WTC11 (cell line): ENCODE measurements around the gene DDAH2. TPM values are rescaled to one million over a fixed set of nuclear protein-coding genes. Genes with fewer than 3 reads are reported as not detected.

Source experiments
- ATAC-seq: fragments of 200-7000 bp; cut with Tn5 transposase; 2 replicates; pipeline ENCODE4 v1.10.0; 2021; ENCODE audit warnings: mild to moderate bottlenecking, moderate library complexity
- CTCF ChIA-PET: fragments of 300-600 bp; sonication (Branson Sonifier 250); formaldehyde crosslinking; loops from one replicate; lab custom pipeline; 2021; ENCODE audit warnings: antibody characterized with exemption; lab: Charles Lee
- POLR2A ChIA-PET: fragments of 350-600 bp; sonication (Branson Sonifier 250); formaldehyde crosslinking; loops from one replicate; lab custom pipeline; 2021; ENCODE audit warnings: antibody characterized with exemption; lab: Charles Lee
- DNase-seq: peaks from one replicate; pipeline ENCODE4 v3.0.0; 2021; ENCODE audit warnings: low spot score
- H3K27ac Mint-ChIP-seq: 2 replicates; pipeline ENCODE4 v1.8.0; 2021; ENCODE audit warnings: mixed read lengths
- H3K27me3 Mint-ChIP-seq: 2 replicates; pipeline ENCODE4 v1.8.0; 2021; ENCODE audit warnings: low read depth, mild to moderate bottlenecking, moderate library complexity, mixed read lengths
- H3K36me3 Mint-ChIP-seq: 2 replicates; pipeline ENCODE4 v1.8.0; 2021; ENCODE audit warnings: mixed read lengths
- H3K4me1 Mint-ChIP-seq: 2 replicates; pipeline ENCODE4 v1.8.0; 2022; ENCODE audit warnings: mixed read lengths
- H3K4me3 Mint-ChIP-seq: 2 replicates; pipeline ENCODE4 v1.8.0; 2021; ENCODE audit warnings: mild to moderate bottlenecking, moderate library complexity, mixed read lengths
- H3K9me3 Mint-ChIP-seq: 2 replicates; pipeline ENCODE4 v1.8.0; 2021; ENCODE audit warnings: mixed read lengths
- EMX1 ChIP-seq: fragments of 250-450 bp; sonication (Bioruptor Pico); IDR thresholded peaks from 2 replicates; pipeline ENCODE4 v1.8.0; 2021; ENCODE audit warnings: mild to moderate bottlenecking
- FOXP1 ChIP-seq: sonication (generic); formaldehyde crosslinking; IDR thresholded peaks from 2 replicates; pipeline ENCODE4 v1.8.0; 2022; ENCODE audit warnings: missing genetic modification reagents, mild to moderate bottlenecking, moderate library complexity, borderline replicate concordance
- FOXP4 ChIP-seq: sonication (generic); formaldehyde crosslinking; IDR thresholded peaks from 2 replicates; pipeline ENCODE4 v1.8.0; 2022; ENCODE audit warnings: mild to moderate bottlenecking, missing genetic modification reagents
- GTF2I ChIP-seq: fragments of 250-450 bp; sonication (Bioruptor Pico); conservative IDR thresholded peaks from 2 replicates; pipeline ENCODE4 v1.4.0; 2021; ENCODE audit warnings: mild to moderate bottlenecking
- IRF1 ChIP-seq: sonication (generic); formaldehyde crosslinking; IDR thresholded peaks from 2 replicates; pipeline ENCODE4 v1.8.0; 2023; ENCODE audit warnings: missing genetic modification reagents
- KAT7 ChIP-seq: sonication (generic); formaldehyde crosslinking; IDR thresholded peaks from 2 replicates; pipeline ENCODE4 v1.8.1; 2023; ENCODE audit warnings: missing genetic modification reagents, mild to moderate bottlenecking, borderline replicate concordance
- NR1H2 ChIP-seq: sonication (generic); formaldehyde crosslinking; IDR thresholded peaks from 2 replicates; pipeline ENCODE4 v1.9.0; 2021; ENCODE audit warnings: mild to moderate bottlenecking, moderate library complexity, missing genetic modification reagents
- RORB ChIP-seq: fragments of 250-450 bp; sonication (Bioruptor Pico); IDR thresholded peaks from 2 replicates; pipeline ENCODE4 v1.9.0; 2021; ENCODE audit warnings: mild to moderate bottlenecking
- TP53 ChIP-seq: sonication (generic); formaldehyde crosslinking; IDR thresholded peaks from 2 replicates; pipeline ENCODE4 v1.8.1; 2023; ENCODE audit warnings: mild to moderate bottlenecking, missing genetic modification reagents
- ZBTB43 ChIP-seq: sonication (generic); formaldehyde crosslinking; IDR thresholded peaks from 2 replicates; pipeline ENCODE4 v1.8.1; 2023; ENCODE audit warnings: mild to moderate bottlenecking, missing genetic modification reagents
- ZMAT4 ChIP-seq: fragments of 250-450 bp; sonication (Bioruptor Pico); IDR thresholded peaks from 2 replicates; pipeline ENCODE4 v1.9.0; 2021; ENCODE audit warnings: mild to moderate bottlenecking
- ZNF425 ChIP-seq: fragments of 250-450 bp; sonication (Bioruptor Pico); conservative IDR thresholded peaks from 2 replicates; pipeline ENCODE4 v1.9.0; 2021; ENCODE audit warnings: mild to moderate bottlenecking
- ZNF671 ChIP-seq: fragments of 250-450 bp; sonication (Bioruptor Pico); IDR thresholded peaks from 2 replicates; pipeline ENCODE4 v1.8.0; 2021; ENCODE audit warnings: mild to moderate bottlenecking
- total RNA-seq: library from RNA; stranded (reverse); gene quantifications from 3 replicates; pipeline ENCODE4 v1.2.3, GENCODE V29; 2021
- TF ChIP-seq, protein P1 (sequence below): sonication (generic); formaldehyde crosslinking; IDR thresholded peaks from 2 replicates; pipeline ENCODE4 v1.8.0; 2023; ENCODE audit warnings: mild to moderate bottlenecking, missing genetic modification reagents
- TF ChIP-seq, protein P2 (sequence below): sonication (generic); formaldehyde crosslinking; IDR thresholded peaks from 2 replicates; pipeline ENCODE4 v1.8.1; 2023; ENCODE audit warnings: mild to moderate bottlenecking, missing genetic modification reagents, moderate library complexity
- TF ChIP-seq, protein P3 (sequence below): sonication (generic); formaldehyde crosslinking; conservative IDR thresholded peaks from 2 replicates; pipeline ENCODE4 v1.8.1; 2022; ENCODE audit warnings: mild to moderate bottlenecking, missing genetic modification reagents

The DDAH2 gene
- total RNA-seq, 1 experiment from 2014 or later: 67.3 TPM

DNA sequence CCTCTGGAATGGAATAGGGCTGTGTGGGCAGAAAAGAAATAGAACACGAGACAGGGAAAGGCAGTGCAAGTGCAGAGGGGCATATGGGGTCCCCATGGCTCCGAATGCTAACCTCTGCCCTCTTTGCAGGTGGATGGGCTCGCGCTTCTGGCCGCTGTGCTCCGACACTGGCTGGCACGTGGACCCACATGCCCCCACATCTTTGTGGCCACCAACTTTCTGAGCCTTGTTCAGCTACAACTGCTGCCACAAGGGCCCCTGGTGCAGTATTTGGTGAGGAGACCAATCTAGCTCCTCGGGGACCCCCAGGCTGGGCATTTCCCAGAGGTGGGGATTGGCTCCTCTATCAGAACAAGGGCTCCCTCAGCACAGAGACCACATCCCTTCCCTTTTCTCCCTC, 32.2 kb upstream of the DDAH2 start:
- Mint-ChIP-seq H3K9me3 (no peaks in the 10 kb centered on the region), H3K36me3 (peaks cover 25% of the 10 kb centered on the region), H3K4me3 (no peak overlapping the region), H3K4me1 (peaks cover 19% of the 10 kb centered on the region), H3K27ac (no peak overlapping the region), H3K27me3 (no peaks in the 10 kb centered on the region)
- ChIA-PET CTCF (interaction anchor here (1.8 kb wide), 1 partner anchor 9 kb away, joined by 8 read pairs; no protein-coding TSS in a partner anchor), POLR2A (no interaction called here)
- DNase-seq: no peak
- ATAC-seq: no peak
- no peak for TF ChIP-seq ZNF671 (CRISPR knock-in tag)
- no peak for TF ChIP-seq ZNF425 (CRISPR knock-in tag)
- TF ChIP-seq, protein P1, sequence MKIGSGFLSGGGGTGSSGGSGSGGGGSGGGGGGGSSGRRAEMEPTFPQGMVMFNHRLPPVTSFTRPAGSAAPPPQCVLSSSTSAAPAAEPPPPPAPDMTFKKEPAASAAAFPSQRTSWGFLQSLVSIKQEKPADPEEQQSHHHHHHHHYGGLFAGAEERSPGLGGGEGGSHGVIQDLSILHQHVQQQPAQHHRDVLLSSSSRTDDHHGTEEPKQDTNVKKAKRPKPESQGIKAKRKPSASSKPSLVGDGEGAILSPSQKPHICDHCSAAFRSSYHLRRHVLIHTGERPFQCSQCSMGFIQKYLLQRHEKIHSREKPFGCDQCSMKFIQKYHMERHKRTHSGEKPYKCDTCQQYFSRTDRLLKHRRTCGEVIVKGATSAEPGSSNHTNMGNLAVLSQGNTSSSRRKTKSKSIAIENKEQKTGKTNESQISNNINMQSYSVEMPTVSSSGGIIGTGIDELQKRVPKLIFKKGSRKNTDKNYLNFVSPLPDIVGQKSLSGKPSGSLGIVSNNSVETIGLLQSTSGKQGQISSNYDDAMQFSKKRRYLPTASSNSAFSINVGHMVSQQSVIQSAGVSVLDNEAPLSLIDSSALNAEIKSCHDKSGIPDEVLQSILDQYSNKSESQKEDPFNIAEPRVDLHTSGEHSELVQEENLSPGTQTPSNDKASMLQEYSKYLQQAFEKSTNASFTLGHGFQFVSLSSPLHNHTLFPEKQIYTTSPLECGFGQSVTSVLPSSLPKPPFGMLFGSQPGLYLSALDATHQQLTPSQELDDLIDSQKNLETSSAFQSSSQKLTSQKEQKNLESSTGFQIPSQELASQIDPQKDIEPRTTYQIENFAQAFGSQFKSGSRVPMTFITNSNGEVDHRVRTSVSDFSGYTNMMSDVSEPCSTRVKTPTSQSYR (CRISPR knock-in tag): no peak
- TF ChIP-seq EMX1 (CRISPR knock-in tag): no peak
- TF ChIP-seq IRF1 (CRISPR knock-in tag): no peak
- TF ChIP-seq, protein P2, sequence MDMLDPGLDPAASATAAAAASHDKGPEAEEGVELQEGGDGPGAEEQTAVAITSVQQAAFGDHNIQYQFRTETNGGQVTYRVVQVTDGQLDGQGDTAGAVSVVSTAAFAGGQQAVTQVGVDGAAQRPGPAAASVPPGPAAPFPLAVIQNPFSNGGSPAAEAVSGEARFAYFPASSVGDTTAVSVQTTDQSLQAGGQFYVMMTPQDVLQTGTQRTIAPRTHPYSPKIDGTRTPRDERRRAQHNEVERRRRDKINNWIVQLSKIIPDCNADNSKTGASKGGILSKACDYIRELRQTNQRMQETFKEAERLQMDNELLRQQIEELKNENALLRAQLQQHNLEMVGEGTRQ (CRISPR knock-in tag): no peak
- TF ChIP-seq ZMAT4: no peak
- no peak for TF ChIP-seq KAT7
- no peak for TF ChIP-seq FOXP4 (CRISPR knock-in tag)
- no peak for TF ChIP-seq ZBTB43
- no peak for TF ChIP-seq NR1H2 (CRISPR knock-in tag)
- no peak for TF ChIP-seq FOXP1 (CRISPR knock-in tag)
- TF ChIP-seq GTF2I: no peak
- no peak for TF ChIP-seq RORB
- TF ChIP-seq, protein P3, sequence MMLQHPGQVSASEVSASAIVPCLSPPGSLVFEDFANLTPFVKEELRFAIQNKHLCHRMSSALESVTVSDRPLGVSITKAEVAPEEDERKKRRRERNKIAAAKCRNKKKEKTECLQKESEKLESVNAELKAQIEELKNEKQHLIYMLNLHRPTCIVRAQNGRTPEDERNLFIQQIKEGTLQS: no peak
- no peak for TF ChIP-seq TP53
